LNCaP clone FGC (cell line): ENCODE measurements around the gene SLC17A9.
A peak's percentile ranks its signal among the peaks of the same experiment; 100 is the strongest.

ENCODE experiments used
- DNase-seq: peaks from one replicate; pipeline ENCODE4 v3.0.0-alpha.2; 2011; ENCODE audit warnings: low read depth
- H3K4me3 ChIP-seq: 2 replicates; pipeline ENCODE4 v1.5.1; 2011; ENCODE audit warnings: mild to moderate bottlenecking, low read depth, low read length, control low read depth
- TF ChIP-seq, protein P1 (sequence below): IDR thresholded peaks from 2 replicates; pipeline ENCODE4 v1.5.1; 2012; ENCODE audit warnings: mild to moderate bottlenecking; ENCODE audit not compliant: control insufficient read depth, insufficient read depth; ENCODE audit errors: extremely low read depth

Gene SLC17A9

DNA sequence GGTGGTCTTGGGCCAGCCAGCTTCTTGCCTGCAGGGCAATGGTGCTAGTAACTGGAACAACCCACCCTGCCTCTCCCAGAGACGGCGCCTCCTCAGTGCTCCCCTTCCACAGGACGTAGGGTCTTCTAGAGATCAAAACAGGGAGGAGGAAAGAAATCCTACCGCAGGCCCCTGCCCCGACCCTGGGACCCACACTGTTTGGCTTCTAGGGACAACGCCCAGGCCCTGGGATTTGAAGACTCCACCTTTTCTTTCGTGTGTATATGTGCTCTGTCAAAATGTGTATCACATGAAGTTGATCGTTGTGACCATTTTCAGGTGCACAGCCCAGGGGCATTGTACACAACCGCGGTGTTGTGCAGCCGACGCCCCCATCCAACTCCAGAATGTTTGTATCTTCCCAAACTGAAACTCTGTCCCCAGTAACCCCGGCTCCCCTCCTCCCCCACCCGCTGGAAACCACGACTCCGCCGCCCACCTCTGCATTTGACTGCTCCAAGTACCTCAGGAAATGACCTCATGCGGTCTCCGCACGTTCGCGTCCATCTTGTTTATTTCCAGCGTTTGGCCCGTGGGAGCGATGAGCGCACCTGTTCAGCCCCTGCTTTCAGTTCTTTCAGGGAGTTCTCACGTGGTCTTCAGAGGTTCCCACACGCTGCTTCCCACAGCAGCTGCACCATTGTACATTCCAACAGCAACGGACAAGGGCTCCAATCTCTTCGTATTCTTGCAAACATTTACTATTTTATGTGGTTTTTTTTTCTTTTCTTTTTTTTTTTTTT lies 57.7 kb downstream of the SLC17A9 start:
- TF ChIP-seq, protein P1, sequence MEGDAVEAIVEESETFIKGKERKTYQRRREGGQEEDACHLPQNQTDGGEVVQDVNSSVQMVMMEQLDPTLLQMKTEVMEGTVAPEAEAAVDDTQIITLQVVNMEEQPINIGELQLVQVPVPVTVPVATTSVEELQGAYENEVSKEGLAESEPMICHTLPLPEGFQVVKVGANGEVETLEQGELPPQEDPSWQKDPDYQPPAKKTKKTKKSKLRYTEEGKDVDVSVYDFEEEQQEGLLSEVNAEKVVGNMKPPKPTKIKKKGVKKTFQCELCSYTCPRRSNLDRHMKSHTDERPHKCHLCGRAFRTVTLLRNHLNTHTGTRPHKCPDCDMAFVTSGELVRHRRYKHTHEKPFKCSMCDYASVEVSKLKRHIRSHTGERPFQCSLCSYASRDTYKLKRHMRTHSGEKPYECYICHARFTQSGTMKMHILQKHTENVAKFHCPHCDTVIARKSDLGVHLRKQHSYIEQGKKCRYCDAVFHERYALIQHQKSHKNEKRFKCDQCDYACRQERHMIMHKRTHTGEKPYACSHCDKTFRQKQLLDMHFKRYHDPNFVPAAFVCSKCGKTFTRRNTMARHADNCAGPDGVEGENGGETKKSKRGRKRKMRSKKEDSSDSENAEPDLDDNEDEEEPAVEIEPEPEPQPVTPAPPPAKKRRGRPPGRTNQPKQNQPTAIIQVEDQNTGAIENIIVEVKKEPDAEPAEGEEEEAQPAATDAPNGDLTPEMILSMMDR: no peak
- no peak for DNase-seq
- no peak overlapping the region for H3K4me3 ChIP-seq

DNA sequence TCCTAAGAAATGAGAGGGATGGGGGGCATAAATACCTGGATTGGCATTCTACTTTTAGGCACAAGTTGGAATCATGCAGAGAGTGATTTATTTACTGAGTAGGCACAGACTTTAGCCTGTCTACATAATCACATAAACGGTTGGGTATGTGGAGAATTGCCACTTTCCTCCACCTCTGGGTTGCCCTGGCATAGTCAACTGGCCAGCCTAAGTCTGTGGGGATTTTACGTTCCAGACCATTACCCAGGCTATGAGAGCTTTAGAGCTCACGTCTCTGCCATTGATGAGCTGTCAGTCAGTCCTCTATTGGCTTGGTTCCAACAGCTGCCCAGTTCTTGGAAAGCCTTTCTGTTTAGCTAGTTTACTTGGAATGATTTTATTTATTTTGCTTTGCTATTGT lies 59.3 kb downstream of the SLC17A9 start:
- DNase-seq: peak; percentile 30
- H3K4me3 ChIP-seq: no peak overlapping the region
- TF ChIP-seq, protein P1: no peak

DNA sequence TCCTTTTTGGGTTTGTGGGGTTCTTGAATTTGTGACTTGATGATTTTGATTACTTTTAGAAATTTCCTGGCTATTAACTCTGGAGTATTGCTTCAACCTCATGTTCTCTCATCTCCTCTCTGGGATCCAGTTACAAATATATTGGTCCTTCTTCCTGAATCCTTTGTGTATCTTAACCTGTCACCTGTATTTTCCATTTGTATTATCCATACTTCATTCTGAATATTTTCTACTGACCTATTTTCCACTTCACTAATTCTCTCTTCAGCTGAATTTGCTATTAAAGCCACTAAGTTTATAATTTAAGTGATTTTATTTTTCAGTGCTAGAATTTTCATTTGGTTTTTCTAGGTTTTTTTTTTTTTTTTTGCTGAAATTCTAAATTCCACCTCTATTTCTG lies 60.7 kb downstream of the SLC17A9 start:
- no peak for DNase-seq
- no peak overlapping the region for H3K4me3 ChIP-seq
- TF ChIP-seq, protein P1: no peak

DNA sequence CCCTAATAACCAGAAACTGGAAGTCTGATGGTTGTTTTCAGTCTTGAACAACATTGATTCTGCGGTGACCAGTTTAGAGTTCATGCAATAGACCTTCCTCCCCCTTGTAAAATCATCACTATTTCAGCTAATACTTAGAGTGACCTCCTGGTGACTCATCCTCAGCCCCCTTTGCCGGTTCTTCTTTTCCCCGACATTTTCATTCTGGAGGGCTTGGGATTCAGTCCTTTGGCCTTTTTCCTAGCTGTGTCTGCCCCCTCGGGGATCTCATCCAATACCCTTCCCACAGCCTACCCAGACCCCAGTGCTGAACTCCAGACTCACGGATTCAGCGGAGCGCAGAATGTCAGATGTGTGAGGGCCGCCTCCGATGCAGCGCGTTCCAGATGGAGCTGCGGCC lies 61.8 kb downstream of the SLC17A9 start:
- TF ChIP-seq, protein P1: no peak
- no peak for DNase-seq
- H3K4me3 ChIP-seq: no peak overlapping the region

DNA sequence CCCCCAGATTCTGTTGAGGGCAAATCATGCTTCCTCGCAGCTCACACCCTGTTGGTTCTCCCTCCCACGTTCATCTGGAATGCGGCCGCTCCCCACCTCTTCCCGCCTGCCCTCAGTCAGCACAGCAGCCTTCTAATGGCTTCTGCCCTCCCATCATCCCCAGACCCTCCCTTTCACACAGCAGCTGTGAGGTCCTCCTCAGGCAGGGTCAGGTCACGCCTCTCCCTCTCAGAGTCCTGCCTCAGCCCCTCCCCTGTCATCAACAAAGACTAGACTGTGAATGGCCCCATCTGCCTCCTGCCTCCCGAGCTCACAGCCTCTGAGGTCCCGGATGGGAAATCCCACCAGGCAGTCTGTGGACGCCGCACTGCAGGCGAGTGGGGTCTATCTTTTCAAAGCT lies 62.2 kb downstream of the SLC17A9 start:
- H3K4me3 ChIP-seq: no peak overlapping the region
- no peak for DNase-seq
- TF ChIP-seq, protein P1: no peak

DNA sequence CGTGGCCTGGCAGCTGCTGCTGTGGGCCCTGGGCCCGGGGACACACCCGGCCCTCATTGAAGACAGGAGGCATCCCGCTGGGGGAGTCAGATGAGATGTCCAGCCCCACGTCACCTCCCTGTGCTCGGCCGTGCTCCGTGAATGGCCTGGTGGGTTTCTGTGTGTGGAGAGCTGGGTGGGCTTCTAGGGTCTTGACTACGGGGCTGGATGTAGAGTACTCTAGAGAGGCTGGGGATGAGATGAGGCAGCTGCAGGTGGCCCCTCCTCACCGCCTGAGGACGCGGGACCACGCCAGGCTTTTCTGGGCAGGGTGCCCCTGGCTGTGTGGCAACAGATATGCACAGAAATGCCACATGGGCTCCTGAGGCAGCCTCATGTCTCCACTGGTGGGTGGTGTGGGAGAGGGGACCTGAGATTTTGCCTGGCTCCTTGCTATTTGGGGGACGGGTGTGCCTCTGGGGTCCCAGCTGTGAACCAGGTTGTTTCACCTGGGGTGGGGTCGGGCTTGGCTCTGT lies 62.7 kb downstream of the SLC17A9 start:
- no peak overlapping the region for H3K4me3 ChIP-seq
- TF ChIP-seq, protein P1: no peak
- DNase-seq: no peak
